GM18861 (cell line): ENCODE measurements around the gene CNOT8.
"Not testable (repeated sequence)": the region's sequence is repeated elsewhere in the genome, so short reads cannot be mapped to it uniquely, and the experiment has no call there.

Experiments used
- ATAC-seq: cut with Tn5 transposase; IDR thresholded peaks from one replicate; pipeline ENCODE4 v1.9.1; 2021; ENCODE audit not compliant: unreplicated experiment

CNOT8 gene

GRCh38 chr5:154858297-154858971, at the start of gene CNOT8:
Gene CNOT8 (plus strand): TSS chr5:154858627. CDS start chr5:154863279, 4,652 bp downstream.
- ATAC-seq = peak; percentile 63

GRCh38 chr5:154811239-154811638, 47.2 kb upstream of the CNOT8 start:
- no peak for ATAC-seq

- ATAC-seq = peak; percentile 73
These were observed 46.6 kb upstream of the CNOT8 start for GRCh38 chr5:154811653-154812465.

GRCh38 chr5:154813158-154813557, 45.3 kb upstream of the CNOT8 start:
- ATAC-seq = no peak

GRCh38 chr5:154813736-154814135, 44.7 kb upstream of the CNOT8 start:
- no peak for ATAC-seq

GRCh38 chr5:154815025-154815424, 43.4 kb upstream of the CNOT8 start:
- no peak for ATAC-seq

- ATAC-seq = no peak
These were observed 42.7 kb upstream of the CNOT8 start for GRCh38 chr5:154815684-154816247.

- ATAC-seq = no peak
These were observed 41.4 kb upstream of the CNOT8 start for GRCh38 chr5:154816891-154817492.

- ATAC-seq = no peak
These were observed 40.6 kb upstream of the CNOT8 start for GRCh38 chr5:154817815-154818214.

- ATAC-seq = no peak
These were observed 39.8 kb upstream of the CNOT8 start for GRCh38 chr5:154818471-154819116.

GRCh38 chr5:154819546-154819945, 38.9 kb upstream of the CNOT8 start:
- ATAC-seq = no peak

- no peak for ATAC-seq
These were observed 38.0 kb upstream of the CNOT8 start for GRCh38 chr5:154820383-154820782.

GRCh38 chr5:154822896-154823295, 35.5 kb upstream of the CNOT8 start:
- ATAC-seq = not testable (repeated sequence)

GRCh38 chr5:154823605-154824004, 34.8 kb upstream of the CNOT8 start:
- ATAC-seq = no peak

GRCh38 chr5:154824070-154824469, 34.4 kb upstream of the CNOT8 start:
- ATAC-seq = no peak

- no peak for ATAC-seq
These were observed 29.2 kb upstream of the CNOT8 start for GRCh38 chr5:154829181-154829588.

- no peak for ATAC-seq
These were observed 28.7 kb upstream of the CNOT8 start for GRCh38 chr5:154829589-154830218.

GRCh38 chr5:154830219-154830595, 28.2 kb upstream of the CNOT8 start:
- ATAC-seq = no peak

GRCh38 chr5:154830596-154830995, 27.8 kb upstream of the CNOT8 start:
- no peak for ATAC-seq

GRCh38 chr5:154831451-154831850, 27.0 kb upstream of the CNOT8 start:
- no peak for ATAC-seq

- ATAC-seq = not testable (repeated sequence)
These were observed 25.6 kb upstream of the CNOT8 start for GRCh38 chr5:154832804-154833203.
